GM19240 (cell line): ENCODE measurements around the gene YDJC.
A peak's percentile ranks its signal among the peaks of the same experiment; 100 is the strongest.
"Not testable (repeated sequence)": the region's sequence is repeated elsewhere in the genome, so short reads cannot be mapped to it uniquely, and the experiment has no call there.

Experiments
- DNase-seq: peaks from one replicate; pipeline ENCODE4 v3.0.0; 2011; ENCODE audit warnings: low spot score; ENCODE audit not compliant: insufficient read length

The YDJC gene

DNA sequence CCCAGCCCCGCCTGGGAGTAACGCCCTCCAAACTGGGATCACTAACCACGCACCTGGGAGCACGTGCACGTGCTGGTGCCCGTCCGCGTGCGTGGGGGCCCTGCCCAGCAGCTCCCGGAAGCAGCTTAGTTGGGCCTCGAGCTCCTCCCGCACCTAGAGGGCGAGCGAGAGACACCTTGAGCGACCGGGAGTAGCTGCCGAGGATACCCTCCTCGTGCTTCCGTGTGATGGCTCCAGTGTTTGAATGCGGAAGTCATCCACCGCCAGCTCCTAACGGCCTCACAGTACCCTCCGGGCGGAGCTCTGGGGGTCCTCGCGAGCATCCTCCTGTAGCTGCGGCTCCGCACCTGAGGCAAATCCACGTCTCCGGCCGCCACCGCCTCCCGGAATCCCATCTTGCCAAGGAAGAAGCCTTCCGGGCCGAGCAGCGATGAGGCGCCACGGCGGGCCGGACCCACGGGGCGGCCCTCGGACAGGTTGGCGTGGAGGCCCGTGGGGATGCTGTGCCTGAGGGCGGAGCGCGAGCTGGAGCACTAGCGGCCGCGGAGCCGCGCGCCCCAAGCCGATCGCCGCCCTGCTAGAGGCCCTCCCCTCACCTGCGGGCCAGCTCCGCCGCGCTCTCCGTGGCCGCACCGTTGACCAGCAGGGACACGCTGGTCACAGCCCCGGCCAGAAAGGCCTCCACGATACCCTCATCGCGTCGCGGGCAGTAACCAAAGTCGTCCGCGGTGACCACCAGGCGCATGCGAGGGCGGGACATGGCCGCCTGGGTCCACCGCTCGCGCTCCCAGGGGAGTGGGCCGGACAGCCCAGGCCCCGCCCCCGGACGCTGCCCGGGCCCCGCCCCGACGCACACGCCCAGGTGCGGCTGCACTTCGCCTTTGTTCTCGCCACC is at the start of gene YDJC:
YDJC (minus strand) TSS at position 768 of the 895 bp plus-strand sequence; CDS start at position 760, 8 bp downstream.
- peak; percentile 89 for DNase-seq

DNA sequence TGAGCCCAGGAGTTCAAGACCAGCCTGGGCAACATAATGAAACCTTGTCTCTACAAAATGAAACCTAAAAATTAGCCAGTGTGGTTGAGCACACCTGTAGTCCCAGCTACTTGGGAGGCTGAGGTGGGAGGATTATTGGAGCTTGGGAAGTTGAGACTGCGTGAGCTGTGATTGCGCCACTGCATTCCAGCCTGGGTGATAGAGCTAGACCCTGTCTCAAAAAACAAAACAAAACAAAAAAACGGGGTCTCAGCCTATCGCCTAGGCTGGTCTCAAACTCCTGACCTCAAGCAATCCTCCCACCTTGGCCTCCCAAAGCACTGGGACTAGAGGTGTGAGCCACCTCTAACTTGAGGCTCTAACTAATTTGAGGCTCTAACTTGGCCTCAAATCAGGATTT is 49.6 kb upstream of the YDJC start:
- no peak for DNase-seq

GRCh38 chr22:21678842-21679241 is 49.0 kb upstream of the YDJC start:
- DNase-seq, result not testable (repeated sequence)

GRCh38 chr22:21677606-21678443 is 48.0 kb upstream of the YDJC start:
- DNase-seq, result no peak

DNA sequence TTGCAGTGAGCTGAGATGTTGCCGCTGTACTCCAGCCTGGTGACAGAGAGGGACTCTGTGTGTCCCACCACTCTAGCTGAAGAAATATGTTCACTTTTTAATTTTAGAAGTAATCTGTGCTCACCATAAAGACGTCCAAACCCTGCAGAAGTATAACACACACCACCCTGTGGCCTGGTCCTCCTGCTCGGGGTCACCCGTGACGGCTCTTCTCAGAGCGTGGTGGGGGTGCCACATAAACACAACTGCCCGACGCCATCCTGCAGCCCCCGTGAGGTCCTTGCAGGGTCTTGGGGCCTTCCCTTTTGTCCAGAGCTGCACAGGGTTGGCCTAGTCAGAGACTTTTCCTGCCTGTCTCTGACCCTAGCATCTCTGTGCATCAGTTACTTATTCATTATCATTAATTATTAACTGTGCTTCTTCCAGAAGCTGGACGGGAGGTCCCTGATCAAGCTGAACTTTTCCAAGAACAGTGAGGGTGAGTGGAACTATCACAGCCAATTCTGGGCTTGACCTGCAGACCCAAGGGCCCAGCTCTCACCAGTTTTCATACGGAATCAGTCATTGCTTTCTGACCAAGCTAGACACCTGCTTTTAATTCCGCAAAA is 44.9 kb upstream of the YDJC start:
- DNase-seq, result no peak

GRCh38 chr22:21673534-21674321 is 43.9 kb upstream of the YDJC start:
- DNase-seq, result no peak

DNA sequence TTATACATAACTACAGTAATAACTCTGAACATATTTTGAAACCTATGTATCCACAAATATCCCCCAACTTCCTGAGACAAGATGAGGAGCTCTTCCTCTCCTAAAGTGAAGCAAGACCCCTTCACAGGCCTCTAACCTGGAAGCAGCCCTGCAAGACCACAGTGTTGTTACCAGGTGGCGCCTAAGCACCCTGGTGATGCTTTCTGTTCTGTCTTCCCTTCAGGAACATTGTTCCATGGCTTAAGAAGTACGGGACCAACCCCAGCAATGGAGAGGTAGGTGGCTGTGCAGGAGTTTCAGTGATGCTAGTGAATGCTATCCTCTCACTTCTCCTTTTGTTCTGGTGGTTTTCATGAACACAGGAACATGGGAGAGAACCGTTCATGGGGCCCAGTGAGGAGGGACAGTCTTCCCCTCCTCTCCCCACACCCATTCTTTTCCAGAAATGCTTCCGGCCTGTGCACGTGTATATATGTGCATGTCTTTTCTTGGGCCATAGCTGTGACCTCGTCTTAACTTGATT is 42.3 kb upstream of the YDJC start:
- DNase-seq, result no peak

- DNase-seq, result no peak
Measured at GRCh38 chr22:21669026-21669425, 39.2 kb upstream of the YDJC start.

- DNase-seq, result no peak
Measured at GRCh38 chr22:21666786-21667185, 37.0 kb upstream of the YDJC start.

GRCh38 chr22:21665047-21665851 is 35.4 kb upstream of the YDJC start:
- DNase-seq, result no peak

DNA sequence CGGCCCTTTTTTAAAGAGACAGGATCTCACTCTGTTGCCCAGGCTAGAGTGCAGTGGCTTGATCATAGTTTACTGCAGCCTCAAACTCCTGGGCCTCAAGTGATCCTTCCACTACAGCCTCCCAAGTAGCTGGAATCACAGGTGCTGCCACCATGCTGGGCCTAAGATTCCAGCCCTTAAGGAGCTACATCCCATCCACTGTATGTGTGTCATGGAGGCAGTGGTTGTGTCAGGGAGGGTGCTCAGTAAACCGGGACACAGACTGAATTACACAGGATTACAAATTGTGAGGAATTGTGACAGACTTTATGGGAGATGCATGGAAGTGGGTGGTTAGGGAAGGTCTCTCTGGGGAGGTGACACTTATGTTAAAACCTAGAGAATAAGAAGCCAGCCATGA is 33.9 kb upstream of the YDJC start:
- DNase-seq, result no peak

DNA sequence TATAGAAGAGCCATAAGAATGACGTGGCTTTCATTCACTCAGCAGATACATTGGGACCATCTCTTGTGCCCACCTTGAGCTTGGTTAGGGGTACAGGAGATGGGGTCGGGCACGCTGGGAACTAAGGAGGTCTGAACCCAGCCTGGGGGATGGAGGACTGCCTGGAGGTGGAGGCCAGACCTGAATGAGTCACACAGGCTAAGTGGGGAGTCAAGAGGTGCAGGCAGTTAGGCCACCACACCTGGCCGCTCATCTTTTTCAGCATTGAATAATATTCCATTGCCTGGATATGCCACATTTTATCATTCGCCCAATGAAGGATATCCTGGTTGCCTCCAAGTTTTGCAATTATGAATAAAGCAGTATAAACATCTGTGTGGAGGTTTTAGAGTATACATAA is 32.2 kb upstream of the YDJC start:
- DNase-seq, result no peak

DNA sequence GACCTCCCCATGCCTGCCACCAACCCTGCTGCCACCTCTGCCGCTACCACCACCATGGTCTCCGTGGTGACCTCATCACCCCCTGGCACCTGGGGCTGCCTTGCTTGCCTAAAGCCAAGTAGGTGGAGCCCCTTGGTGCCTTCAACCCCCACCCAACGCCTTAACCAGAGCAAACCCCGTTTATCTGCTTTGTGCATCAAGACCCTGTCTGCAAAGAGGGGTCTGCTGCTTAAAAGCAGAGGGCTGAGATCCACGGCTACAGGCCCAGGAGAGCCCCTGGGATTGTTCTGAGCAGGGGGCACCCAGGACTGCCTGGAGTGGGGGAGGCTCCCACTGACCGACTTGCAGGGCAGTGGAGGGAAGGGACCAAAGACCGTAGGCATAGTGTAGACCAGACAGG is 31.1 kb upstream of the YDJC start:
- no peak for DNase-seq

- DNase-seq, result no peak
Measured at GRCh38 chr22:21659864-21660525, 30.2 kb upstream of the YDJC start.

- peak; percentile 86 for DNase-seq
Measured at GRCh38 chr22:21657360-21658032, 27.7 kb upstream of the YDJC start.

GRCh38 chr22:21657020-21657359 is 27.2 kb upstream of the YDJC start:
- DNase-seq, result no peak

DNA sequence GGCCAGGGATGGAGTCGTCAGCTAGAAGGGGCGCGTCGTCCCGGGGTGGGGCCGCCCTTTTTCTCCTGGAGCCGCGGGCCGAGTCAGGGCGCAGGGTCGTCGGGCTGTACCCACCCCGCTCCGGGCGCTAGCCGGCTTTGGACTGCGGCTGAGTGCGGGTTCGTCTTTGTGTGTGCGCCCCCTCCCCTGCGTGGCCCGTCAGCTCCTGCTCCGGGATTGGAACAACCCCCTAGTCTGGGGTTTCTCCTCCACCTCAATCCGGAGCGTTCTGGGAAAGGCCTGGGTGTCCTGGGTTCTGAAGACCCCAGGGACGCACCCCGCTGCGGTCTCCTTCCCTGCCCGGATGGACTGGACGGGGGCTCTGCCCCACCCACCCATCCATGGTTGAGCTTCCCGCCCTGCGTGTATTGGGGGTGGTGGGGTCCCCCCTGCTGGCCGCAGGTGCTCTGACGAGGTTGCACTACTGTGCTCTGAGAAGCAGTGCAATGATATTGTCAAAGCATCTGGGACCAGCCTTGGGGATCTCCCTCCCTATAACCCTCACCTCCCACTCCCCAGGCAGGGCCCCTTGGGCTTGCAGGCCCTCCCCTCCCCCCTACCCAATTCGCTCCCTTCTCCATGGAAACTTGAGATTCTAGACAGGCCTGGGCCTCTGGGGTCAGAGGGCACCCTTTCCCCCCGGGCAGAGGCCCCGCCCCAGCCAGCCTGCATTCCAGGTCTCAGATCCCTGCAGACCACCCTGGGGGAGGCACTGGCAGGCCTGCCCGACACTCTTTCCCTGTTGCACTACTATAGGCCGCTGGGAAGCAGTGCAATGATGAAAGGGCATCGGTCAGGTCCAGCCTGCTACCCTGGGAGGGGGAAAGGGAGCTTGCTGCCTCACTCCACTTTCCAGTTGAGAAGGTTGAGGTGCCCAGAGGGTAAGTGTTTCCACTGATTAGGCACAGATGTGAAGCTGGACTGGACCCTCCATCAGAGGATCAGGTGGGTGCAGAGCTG is 23.0 kb upstream of the YDJC start:
- DNase-seq, result no peak

DNA sequence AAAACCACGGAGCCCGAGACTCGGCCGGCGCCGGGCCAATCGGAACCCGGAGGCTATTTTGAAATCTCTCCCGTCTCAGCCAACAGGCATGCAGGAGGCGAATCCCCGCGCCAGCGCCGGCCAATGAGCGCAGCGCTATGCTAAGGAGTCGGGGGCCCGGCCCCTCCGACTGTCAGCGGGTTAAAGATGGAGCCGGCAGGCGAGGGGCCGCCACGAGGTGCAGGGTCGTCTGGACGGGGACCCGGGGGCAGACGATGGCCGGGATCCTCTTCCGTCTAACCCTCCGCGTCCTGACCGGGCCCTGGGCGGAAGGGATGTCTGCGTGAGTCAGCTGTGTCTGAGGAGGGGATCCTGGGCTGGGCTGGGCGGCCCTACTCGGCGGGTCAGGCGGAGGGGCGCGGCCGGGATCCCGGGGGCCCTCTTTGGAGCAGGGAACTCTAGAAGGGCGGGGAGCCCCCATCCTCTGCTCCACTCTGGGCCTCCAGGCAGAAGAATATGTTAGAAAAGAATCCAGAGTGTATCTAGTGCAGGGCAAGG is 22.3 kb upstream of the YDJC start:
- peak; percentile 87 for DNase-seq
